Ovary (tissue), 9 donors: ENCODE measurements around the gene FADD. TPM values are rescaled to one million over a fixed set of nuclear protein-coding genes. Genes with fewer than 3 reads are reported as not detected.

Experiments used
- DNase-seq, 5 donors: peaks; one replicate each; pipeline ENCODE4 v3.0.0-alpha.2; 2019 to 2020
- H3K27ac ChIP-seq, 2 donors: fragments of 200-600 bp; one replicate each; pipeline versions ENCODE4 v1.5.1 to v1.8.0; 2019 to 2022
- H3K27me3 ChIP-seq: fragments of 200-600 bp; one replicate; pipeline ENCODE4 v1.8.0; 2022
- H3K36me3 ChIP-seq: fragments of 200-600 bp; sonication (generic); one replicate; pipeline ENCODE4 v1.5.1; 2019
- H3K4me1 ChIP-seq: one replicate; pipeline ENCODE4 v1.8.1; 2013; ENCODE audit warnings: mild to moderate bottlenecking, moderate library complexity; ENCODE audit not compliant: insufficient read depth
- H3K4me3 ChIP-seq: fragments of 200-600 bp; sonication (generic); one replicate; pipeline ENCODE4 v1.5.1; 2017
- H3K9me3 ChIP-seq, 2 donors: fragments of 200-600 bp in 1 of 2; sonication (generic) in 1 of 2; one replicate each; pipeline versions ENCODE4 v1.5.1 to v1.8.1; 2013 to 2019; ENCODE audit warnings: mild to moderate bottlenecking in 1 of 2, moderate library complexity in 1 of 2
- CTCF ChIP-seq, 3 donors: fragments of 450-650 bp in 2 of 3; fragments of 200-600 bp in 1 of 3; IDR thresholded peaks; one replicate each; pipeline versions ENCODE4 v1.5.1 to v1.8.0; 2016 to 2022; ENCODE audit warnings: antibody characterized with exemption in 3 of 3, mild to moderate bottlenecking in 1 of 3
- EP300 ChIP-seq: sonication (generic); formaldehyde crosslinking; IDR thresholded peaks from one replicate; pipeline ENCODE4 v1.6.1; 2017; ENCODE audit warnings: antibody characterized with exemption
- POLR2A ChIP-seq: fragments of 450-650 bp; IDR thresholded peaks from one replicate; pipeline ENCODE4 v1.6.1; 2017; ENCODE audit warnings: antibody characterized with exemption, mild to moderate bottlenecking, moderate library complexity
- WGBS, 3 donors: extraction: QIAGEN DNeasy Blood & Tissue Kit in 1 of 3; methylation state at CpG; one replicate each; pipeline versions ENCODE4 v1.1.5 to v1.1.7; 2013 to 2017; 5-methylcytosine and 5-hydroxymethylcytosine counted together
- intact Hi-C, 4 donors: fragments of 100-400 bp; cut with DNase I; formaldehyde crosslinking; loops; one replicate each; pipeline versions ENCODE4 v1.11.0 to v1.15.1; 2022 to 2023
- polyA plus RNA-seq, 2 donors: library from polyadenylated mRNA; stranded (reverse); fragments of 200-250 nt in 1 of 2; fragments of 350-450 nt in 1 of 2; fragmentation: Illumina TruSeq in 1 of 2; extraction: RNeasy Lipid Tissue Mini Kit (QIAGEN cat#74804) in 1 of 2; gene quantifications; one replicate each; pipeline ENCODE4 v1.2.3, GENCODE V29; 2013 to 2014
- total RNA-seq, 7 donors: library from RNA; depleted of rRNA in 2 of 7; stranded (reverse); fragments of >200 nt in 2 of 7; fragmentation: NEBNext Ultra II Directional in 3 of 7; extraction: Animal tissue kit (Norgen Biotek cat#: 25700) in 3 of 7; gene quantifications; one replicate each; pipeline versions ENCODE4 v1.1.0 to v1.2.4, GENCODE V29; 2016 to 2023
- donor health status: DM: no; HTN: no; CAD: no; lungs with moderate emphysema.
- donor health status: DM: no; HTN: no; CAD: no.
- donor health status: Bipolar disorder and iron deficiency.
- donor health status: DM: yes; HTN: yes; CAD: no.
- donor health status: DM: no; HTN: no; CAD: no.
- donor health status: DM: yes; HTN: yes; CAD: no.

Gene FADD
- total and polyA plus RNA-seq, 9 donors = 13.1 to 22.3 (median 16.5) TPM

GRCh38 chr11:70158757-70159389, 44.2 kb upstream of the FADD start:
- no peak for DNase-seq
- Histone ChIP-seq H3K27ac (no peak overlapping the region), H3K4me1 (no peaks in the 10 kb centered on the region), H3K9me3 (no peaks in the 10 kb centered on the region), H3K36me3 (no peaks in the 10 kb centered on the region), H3K4me3 (no peak overlapping the region), H3K27me3 (no peaks in the 10 kb centered on the region)
- TF ChIP-seq EP300 (no peak), POLR2A (no peak), CTCF (IDR thresholded peaks at IDR 0.05) (no peak)
- intact Hi-C loops = no loop called here
- 82 to 85% (median 83%) methylated on average over 14 of the region's 14 CpGs for WGBS, 3 donors

- intact Hi-C loops = no loop called here
- no peak for TF ChIP-seq POLR2A
- no peak for TF ChIP-seq EP300
- no peak for TF ChIP-seq CTCF (IDR thresholded peaks at IDR 0.05)
- Histone ChIP-seq H3K27ac (no peak overlapping the region), H3K4me3 (no peak overlapping the region), H3K27me3 (no peaks in the 10 kb centered on the region), H3K36me3 (no peaks in the 10 kb centered on the region), H3K4me1 (no peaks in the 10 kb centered on the region), H3K9me3 (no peaks in the 10 kb centered on the region)
- WGBS, 3 donors = 75 to 79% (median 75%) methylated on average over 23 to 24 of the region's 24 CpGs
- DNase-seq = peak in 1 of 5 donors; percentile 36
Measured at GRCh38 chr11:70159627-70160570, 43.2 kb upstream of the FADD start.

GRCh38 chr11:70161043-70161625, 42.0 kb upstream of the FADD start:
- H3K36me3 ChIP-seq = no peaks in the 10 kb centered on the region
- no peaks in the 10 kb centered on the region for H3K9me3 ChIP-seq
- no peak for DNase-seq
- no peak for TF ChIP-seq EP300
- no peak for TF ChIP-seq POLR2A
- TF ChIP-seq CTCF (IDR thresholded peaks at IDR 0.05) = no peak
- no peaks in the 10 kb centered on the region for H3K27me3 ChIP-seq
- no peaks in the 10 kb centered on the region for H3K4me1 ChIP-seq
- 86 to 88% (median 87%) methylated on average over 17 of the region's 17 CpGs for WGBS, 3 donors
- no peak overlapping the region for H3K4me3 ChIP-seq
- no peak overlapping the region for H3K27ac ChIP-seq
- intact Hi-C loops = no loop called here

GRCh38 chr11:70164705-70165104, 38.4 kb upstream of the FADD start:
- Histone ChIP-seq H3K36me3 (no peaks in the 10 kb centered on the region), H3K4me3 (no peak overlapping the region), H3K4me1 (no peaks in the 10 kb centered on the region), H3K27me3 (no peaks in the 10 kb centered on the region), H3K27ac (no peak overlapping the region), H3K9me3 (no peaks in the 10 kb centered on the region)
- intact Hi-C loops = no loop called here
- TF ChIP-seq EP300 (no peak), CTCF (IDR thresholded peaks at IDR 0.05) (no peak), POLR2A (no peak)
- no peak for DNase-seq
- WGBS, 3 donors = 83 to 84% (median 84%) methylated on average over 10 of the region's 10 CpGs
